Measurements from ENCODE around the gene HUNK. TPM values are rescaled to one million over a fixed set of nuclear protein-coding genes. Genes with fewer than 3 reads are reported as not detected.

The HUNK gene
- total RNA-seq, 1 experiment from 2014 or later = 4.8 TPM

DNA sequence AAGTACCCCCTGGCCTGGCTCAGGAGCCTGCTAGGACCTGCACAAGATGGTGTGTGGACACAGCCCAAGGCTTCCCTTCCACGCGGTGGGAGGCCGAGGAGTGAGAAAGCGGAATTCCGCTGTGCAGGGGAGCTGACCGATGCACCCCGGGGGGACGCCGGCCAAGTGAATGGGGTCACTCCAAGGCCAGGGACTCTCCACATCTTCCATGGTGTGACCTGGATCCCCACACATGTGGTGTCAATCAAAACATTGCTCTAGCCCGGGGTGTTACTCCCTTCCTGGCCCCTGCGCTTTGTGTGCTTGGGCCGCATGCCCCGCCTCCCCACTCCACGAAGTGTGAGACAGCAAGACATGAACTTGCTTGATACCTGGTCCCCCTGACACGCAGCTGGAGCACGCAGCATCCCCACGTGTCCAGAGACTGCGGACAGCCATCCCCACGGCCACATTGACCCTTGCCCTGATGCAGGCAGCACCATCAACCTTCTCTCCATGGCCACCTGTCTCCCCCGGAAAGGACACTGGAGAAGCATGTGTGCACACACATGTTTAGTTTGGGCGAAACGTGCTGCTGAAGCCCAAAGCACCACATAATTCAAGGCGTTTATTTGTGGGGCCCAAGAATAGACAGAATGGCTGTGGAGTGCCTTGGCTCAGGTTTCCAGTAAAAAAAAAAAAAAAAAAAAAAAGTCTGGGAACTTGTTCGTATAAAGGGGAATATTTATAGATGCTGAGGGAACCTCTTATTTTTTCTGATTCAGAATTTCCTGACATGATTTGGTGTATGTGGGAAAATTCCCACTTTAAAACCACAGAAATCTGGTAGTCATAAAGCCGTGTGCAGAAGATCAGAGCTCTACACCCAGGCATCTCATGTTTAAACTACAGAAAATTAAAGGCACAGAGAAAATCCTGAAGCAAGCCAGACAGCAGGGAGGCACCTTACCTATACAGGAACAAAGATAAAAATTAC, 171.7 kb downstream of the HUNK start:
- BruUV-seq (replicated peaks) = no TSS peak
- H3K36me3 Mint-ChIP-seq (ENCODE audit: insufficient read depth, unreplicated experiment) = no peaks in the 10 kb centered on the region
- Histone ChIP-seq H3K9me3 (no peaks in the 10 kb centered on the region), H3K4me1 (no peaks in the 10 kb centered on the region), H3K36me3 (ENCODE audit: control insufficient read depth, insufficient read depth, low read length) (no peaks in the 10 kb centered on the region), H3K4me3 (ENCODE audit: low read depth, low read length) (no peak overlapping the region), H3K27me3 (replicated peaks; ENCODE audit: control insufficient read depth, insufficient read depth, low read length) (no peaks in the 10 kb centered on the region)
- H3K27me3 Mint-ChIP-seq (ENCODE audit: insufficient read depth, unreplicated experiment) = peaks cover 9% of the 10 kb centered on the region
- ChIA-PET POLR2A (no interaction called here), CTCF (no interaction called here)
- intact Hi-C loops (cut with micrococcal nuclease; ENCODE audit: unreplicated experiment) = no loop called here
- no peak overlapping the region for H3K4me3 Mint-ChIP-seq (ENCODE audit: unreplicated experiment)
- H3K9me3 Mint-ChIP-seq (ENCODE audit: unreplicated experiment) = peaks cover 12% of the 10 kb centered on the region
- DNase-seq = no peak
- no peak for TF ChIP-seq CTCF (IDR thresholded peaks at IDR 0.05; ENCODE audit: insufficient read depth in 1 of 2, low read depth in 1 of 2, low read length in 1 of 2, severe bottlenecking in 1 of 2, unreplicated experiment in 1 of 2)
- H3K27ac Mint-ChIP-seq (ENCODE audit: unreplicated experiment) = no peak overlapping the region
- no peaks in the 10 kb centered on the region for H3K4me1 Mint-ChIP-seq (ENCODE audit: low read depth, unreplicated experiment)

DNA sequence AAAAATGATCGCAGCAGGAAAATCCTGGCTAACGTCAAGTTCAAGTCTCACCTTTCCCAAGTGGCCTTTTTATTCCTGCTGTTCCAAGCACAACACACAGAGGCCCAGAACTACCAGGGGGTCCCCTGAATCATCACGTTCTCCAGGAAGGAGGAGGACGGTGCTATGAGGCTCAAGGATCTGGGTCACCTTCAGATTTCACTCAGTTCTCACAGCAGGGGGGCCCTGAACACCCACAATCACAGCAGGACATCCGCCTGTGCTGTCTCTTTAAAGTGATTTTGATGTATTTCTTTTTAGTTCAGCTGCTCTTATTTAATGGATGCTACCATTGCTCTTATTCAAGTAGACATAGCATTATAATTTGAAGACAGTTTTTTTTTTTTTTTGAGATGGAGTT, 173.4 kb downstream of the HUNK start:
- Mint-ChIP-seq H3K27me3 (ENCODE audit: insufficient read depth, unreplicated experiment) (peaks cover 3% of the 10 kb centered on the region), H3K27ac (ENCODE audit: unreplicated experiment) (no peak overlapping the region), H3K4me3 (ENCODE audit: unreplicated experiment) (no peak overlapping the region), H3K9me3 (ENCODE audit: unreplicated experiment) (peaks cover 12% of the 10 kb centered on the region), H3K36me3 (ENCODE audit: insufficient read depth, unreplicated experiment) (no peaks in the 10 kb centered on the region), H3K4me1 (ENCODE audit: low read depth, unreplicated experiment) (no peaks in the 10 kb centered on the region)
- ChIA-PET POLR2A (no interaction called here), CTCF (no interaction called here)
- DNase-seq = no peak
- no peak for TF ChIP-seq CTCF (IDR thresholded peaks at IDR 0.05; ENCODE audit: insufficient read depth in 1 of 2, low read depth in 1 of 2, low read length in 1 of 2, severe bottlenecking in 1 of 2, unreplicated experiment in 1 of 2)
- BruUV-seq (replicated peaks) = no TSS peak
- Histone ChIP-seq H3K36me3 (ENCODE audit: control insufficient read depth, insufficient read depth, low read length) (no peaks in the 10 kb centered on the region), H3K27me3 (replicated peaks; ENCODE audit: control insufficient read depth, insufficient read depth, low read length) (no peaks in the 10 kb centered on the region), H3K9me3 (no peaks in the 10 kb centered on the region), H3K4me1 (no peaks in the 10 kb centered on the region), H3K4me3 (ENCODE audit: low read depth, low read length) (no peak overlapping the region)
- intact Hi-C loops (cut with micrococcal nuclease; ENCODE audit: unreplicated experiment) = no loop called here

- no peak overlapping the region for H3K27ac Mint-ChIP-seq (ENCODE audit: unreplicated experiment)
- no peaks in the 10 kb centered on the region for H3K4me1 Mint-ChIP-seq (ENCODE audit: low read depth, unreplicated experiment)
- H3K4me3 Mint-ChIP-seq (ENCODE audit: unreplicated experiment) = no peak overlapping the region
- BruUV-seq (replicated peaks) = no TSS peak
- H3K27me3 ChIP-seq (replicated peaks; ENCODE audit: control insufficient read depth, insufficient read depth, low read length) = no peaks in the 10 kb centered on the region
- H3K36me3 ChIP-seq (ENCODE audit: control insufficient read depth, insufficient read depth, low read length) = no peaks in the 10 kb centered on the region
- no peak for TF ChIP-seq CTCF (IDR thresholded peaks at IDR 0.05; ENCODE audit: insufficient read depth in 1 of 2, low read depth in 1 of 2, low read length in 1 of 2, severe bottlenecking in 1 of 2, unreplicated experiment in 1 of 2)
- POLR2A ChIA-PET = no interaction called here
- CTCF ChIA-PET = no interaction called here
- H3K36me3 Mint-ChIP-seq (ENCODE audit: insufficient read depth, unreplicated experiment) = no peaks in the 10 kb centered on the region
- no peaks in the 10 kb centered on the region for H3K4me1 ChIP-seq
- intact Hi-C loops (cut with micrococcal nuclease; ENCODE audit: unreplicated experiment) = no loop called here
- DNase-seq = no peak
- no peaks in the 10 kb centered on the region for H3K9me3 ChIP-seq
- H3K27me3 Mint-ChIP-seq (ENCODE audit: insufficient read depth, unreplicated experiment) = peaks cover 6% of the 10 kb centered on the region
- no peak overlapping the region for H3K4me3 ChIP-seq (ENCODE audit: low read depth, low read length)
- peaks cover 2% of the 10 kb centered on the region for H3K9me3 Mint-ChIP-seq (ENCODE audit: unreplicated experiment)
Observed at GRCh38 chr21:32048353-32048752, 175.5 kb downstream of the HUNK start.

Other genes starting within 250 kb of the HUNK start
- gene SOD1, start 213.3 kb upstream of the HUNK start, total RNA-seq (2022) = 227 and 238 TPM in 2 replicates
- 50.2 and 53.1 TPM in 2 replicates for gene SCAF4, start 140.9 kb upstream of the HUNK start, total RNA-seq (2022)